Left ventricle myocardium inferior (tissue), 1 donor: ENCODE data around the gene GCHFR. TPM values are rescaled to one million over a fixed set of nuclear protein-coding genes. Genes with fewer than 3 reads are reported as not detected.

Experiments used
- DNase-seq: peaks from one replicate; pipeline ENCODE4 v3.0.0-alpha.2; 2020
- H3K27ac ChIP-seq: fragments of 200-600 bp; replicated peaks from 2 replicates; pipeline ENCODE4 v1.8.0; 2021
- H3K27me3 ChIP-seq: fragments of 200-600 bp; 2 replicates; pipeline ENCODE4 v1.8.0; 2021; ENCODE audit warnings: low read depth
- H3K36me3 ChIP-seq: fragments of 200-600 bp; 2 replicates; pipeline ENCODE4 v1.8.0; 2021
- H3K4me1 ChIP-seq: fragments of 200-600 bp; 2 replicates; pipeline ENCODE4 v1.8.0; 2021
- H3K4me3 ChIP-seq: fragments of 200-600 bp; 2 replicates; pipeline ENCODE4 v1.8.0; 2021; ENCODE audit warnings: mild to moderate bottlenecking, moderate library complexity
- H3K9me3 ChIP-seq: fragments of 200-600 bp; replicated peaks from 2 replicates; pipeline ENCODE4 v1.8.0; 2021
- intact Hi-C: fragments of 100-400 bp; cut with micrococcal nuclease; formaldehyde crosslinking; loops from one replicate; pipeline ENCODE4 v1.11.0; 2022
- total RNA-seq: library from RNA; stranded (reverse); fragmentation: NEBNext Ultra II Directional; extraction: Animal tissue kit (Norgen Biotek cat#: 25700); gene quantifications from one replicate; pipeline ENCODE4 v1.2.1, GENCODE V29; 2021
- TF ChIP-seq, protein P1 (sequence below): fragments of 200-600 bp; IDR thresholded peaks from 2 replicates; pipeline ENCODE4 v1.8.0; 2021; ENCODE audit warnings: antibody characterized with exemption, mild to moderate bottlenecking, borderline replicate concordance
- donor health status: DM: no; HTN: yes; CAD: no; lungs with severe emphysema.

The GCHFR gene
- total RNA-seq, 1 donor from 2014 or later, result 7.1 TPM

DNA sequence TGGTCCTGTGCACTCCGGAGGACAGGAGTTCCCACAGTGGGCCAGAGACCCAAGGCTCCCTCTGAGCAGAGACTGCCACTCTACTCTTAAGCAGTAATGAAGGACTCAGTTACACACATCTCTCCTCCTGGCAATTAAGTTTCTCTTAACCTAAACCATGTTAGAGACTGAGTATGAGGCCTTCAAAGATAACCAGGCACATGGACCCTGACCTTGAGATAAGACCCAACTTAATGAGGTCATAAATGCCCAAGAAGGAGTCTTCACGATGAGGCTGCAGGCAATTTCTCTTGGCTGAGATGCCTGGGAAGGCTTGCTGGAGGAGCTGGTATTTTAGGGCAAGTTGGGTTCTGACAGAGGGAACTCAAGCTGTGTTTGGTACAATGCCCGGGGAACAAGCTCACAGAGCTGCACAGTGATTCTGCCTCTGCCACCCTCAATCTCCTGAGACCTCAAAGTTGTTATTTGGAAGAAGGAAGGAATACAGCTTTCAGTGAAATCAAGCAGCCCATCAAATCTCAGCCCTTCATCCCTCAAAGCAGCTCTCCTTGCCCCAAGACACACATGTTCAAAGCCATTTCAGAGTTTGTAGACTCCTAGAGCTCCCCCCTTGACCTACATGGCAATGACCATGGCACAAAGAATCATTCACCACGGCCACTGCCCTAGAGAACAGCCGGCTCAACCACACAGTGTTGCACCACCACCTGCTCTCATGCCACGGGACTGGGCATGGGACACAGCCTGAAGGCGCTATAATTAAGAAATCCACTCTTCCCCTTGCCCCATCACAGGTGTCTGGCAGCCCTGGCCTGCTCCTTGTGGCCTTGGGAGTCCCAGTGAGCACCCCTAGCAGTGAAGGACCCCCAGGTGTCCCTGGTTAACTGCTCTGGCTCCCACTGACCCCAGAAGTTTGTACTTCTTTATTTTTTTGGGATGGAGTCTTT is 15.9 kb upstream of the GCHFR start:
- Histone ChIP-seq H3K4me1 (peaks cover 12% of the 10 kb centered on the region), H3K9me3 (no peaks in the 10 kb centered on the region), H3K36me3 (peaks cover 70% of the 10 kb centered on the region), H3K4me3 (no peak overlapping the region), H3K27me3 (no peaks in the 10 kb centered on the region), H3K27ac (no peak overlapping the region)
- TF ChIP-seq, protein P1, sequence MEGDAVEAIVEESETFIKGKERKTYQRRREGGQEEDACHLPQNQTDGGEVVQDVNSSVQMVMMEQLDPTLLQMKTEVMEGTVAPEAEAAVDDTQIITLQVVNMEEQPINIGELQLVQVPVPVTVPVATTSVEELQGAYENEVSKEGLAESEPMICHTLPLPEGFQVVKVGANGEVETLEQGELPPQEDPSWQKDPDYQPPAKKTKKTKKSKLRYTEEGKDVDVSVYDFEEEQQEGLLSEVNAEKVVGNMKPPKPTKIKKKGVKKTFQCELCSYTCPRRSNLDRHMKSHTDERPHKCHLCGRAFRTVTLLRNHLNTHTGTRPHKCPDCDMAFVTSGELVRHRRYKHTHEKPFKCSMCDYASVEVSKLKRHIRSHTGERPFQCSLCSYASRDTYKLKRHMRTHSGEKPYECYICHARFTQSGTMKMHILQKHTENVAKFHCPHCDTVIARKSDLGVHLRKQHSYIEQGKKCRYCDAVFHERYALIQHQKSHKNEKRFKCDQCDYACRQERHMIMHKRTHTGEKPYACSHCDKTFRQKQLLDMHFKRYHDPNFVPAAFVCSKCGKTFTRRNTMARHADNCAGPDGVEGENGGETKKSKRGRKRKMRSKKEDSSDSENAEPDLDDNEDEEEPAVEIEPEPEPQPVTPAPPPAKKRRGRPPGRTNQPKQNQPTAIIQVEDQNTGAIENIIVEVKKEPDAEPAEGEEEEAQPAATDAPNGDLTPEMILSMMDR, result no peak
- DNase-seq, result no peak
- intact Hi-C loops, result no loop called here

DNA sequence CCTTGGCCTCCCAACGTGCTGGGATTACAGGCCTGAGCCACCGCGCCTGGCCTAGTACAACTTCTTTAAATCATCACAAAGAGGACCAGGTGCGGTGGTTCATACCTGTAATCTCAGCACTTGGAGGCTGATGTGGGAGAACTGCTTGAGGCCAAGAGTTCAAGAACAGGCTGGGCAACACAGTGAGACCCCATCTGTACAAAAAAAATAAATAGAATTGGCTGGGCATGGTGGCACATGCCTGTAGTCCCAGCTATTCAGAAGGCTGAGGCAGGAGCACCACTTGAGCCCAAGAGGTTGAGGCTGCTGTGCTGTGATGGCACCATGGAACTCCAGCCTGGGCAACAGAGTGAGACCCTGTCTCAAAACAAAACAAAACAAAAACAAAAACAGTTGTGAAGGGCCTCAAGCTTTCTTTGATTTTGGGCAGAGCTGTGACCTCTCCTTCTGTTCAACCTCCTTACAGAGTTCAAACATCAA is 14.7 kb upstream of the GCHFR start:
- peaks cover 58% of the 10 kb centered on the region for H3K36me3 ChIP-seq
- TF ChIP-seq, protein P1, result no peak

DNA sequence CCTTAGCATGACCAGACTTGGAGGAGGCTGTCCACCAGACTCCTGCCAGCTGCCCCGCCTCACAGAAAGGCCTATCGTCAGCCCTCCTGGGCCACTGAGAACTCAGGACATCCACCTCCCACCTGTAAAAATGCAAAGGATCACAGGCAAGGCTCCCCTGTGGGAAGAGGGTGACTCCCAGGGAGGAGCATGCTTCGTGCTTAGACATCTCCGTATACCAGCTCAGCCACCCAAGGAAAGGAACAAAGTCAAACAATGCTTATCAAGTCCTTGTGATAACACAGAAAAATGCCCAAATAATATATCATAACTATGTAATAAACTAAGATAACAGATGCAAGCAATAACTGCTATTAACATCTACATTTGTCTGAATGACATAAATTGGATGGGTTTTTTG is 13.0 kb upstream of the GCHFR start:
- H3K27me3 ChIP-seq, result no peaks in the 10 kb centered on the region
- H3K36me3 ChIP-seq, result peaks cover 43% of the 10 kb centered on the region
- H3K4me1 ChIP-seq, result peaks cover 26% of the 10 kb centered on the region
- no peaks in the 10 kb centered on the region for H3K9me3 ChIP-seq
- TF ChIP-seq, protein P1, result no peak
- intact Hi-C loops, result no loop called here
- DNase-seq, result no peak
- H3K27ac ChIP-seq, result no peak overlapping the region
- no peak overlapping the region for H3K4me3 ChIP-seq

More for the DNA sequence above, 14.7 kb upstream of the GCHFR start:
- H3K4me3 ChIP-seq, result no peak overlapping the region
- no peak overlapping the region for H3K27ac ChIP-seq
- DNase-seq, result no peak
- no peaks in the 10 kb centered on the region for H3K27me3 ChIP-seq
- no peaks in the 10 kb centered on the region for H3K9me3 ChIP-seq
- H3K4me1 ChIP-seq, result peaks cover 12% of the 10 kb centered on the region
- intact Hi-C loops, result no loop called here

DNA sequence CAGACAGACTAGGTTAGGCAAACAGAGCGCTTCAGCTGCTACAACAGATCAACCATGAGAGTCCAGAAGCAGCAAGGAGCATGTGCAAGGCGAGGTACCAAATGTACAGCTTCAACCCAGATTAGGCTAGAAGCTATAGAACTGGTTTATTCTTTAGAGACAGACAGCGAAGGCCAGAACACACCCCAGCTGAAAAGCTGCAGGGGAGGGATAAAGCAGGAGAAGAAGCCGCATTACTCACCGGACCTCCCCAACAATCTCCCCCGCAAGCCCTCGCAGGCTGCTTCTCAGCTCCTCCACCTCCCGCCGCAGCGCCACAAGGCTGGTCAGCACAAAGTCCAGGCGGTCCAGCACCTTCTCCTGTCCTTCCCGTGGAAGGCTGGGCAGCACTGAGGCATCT is 12.1 kb upstream of the GCHFR start:
- Histone ChIP-seq H3K9me3 (no peaks in the 10 kb centered on the region), H3K4me3 (no peak overlapping the region), H3K36me3 (peaks cover 41% of the 10 kb centered on the region), H3K4me1 (peaks cover 26% of the 10 kb centered on the region), H3K27ac (no peak overlapping the region), H3K27me3 (no peaks in the 10 kb centered on the region)
- DNase-seq, result no peak
- TF ChIP-seq, protein P1, result no peak
- intact Hi-C loops, result no loop called here

DNA sequence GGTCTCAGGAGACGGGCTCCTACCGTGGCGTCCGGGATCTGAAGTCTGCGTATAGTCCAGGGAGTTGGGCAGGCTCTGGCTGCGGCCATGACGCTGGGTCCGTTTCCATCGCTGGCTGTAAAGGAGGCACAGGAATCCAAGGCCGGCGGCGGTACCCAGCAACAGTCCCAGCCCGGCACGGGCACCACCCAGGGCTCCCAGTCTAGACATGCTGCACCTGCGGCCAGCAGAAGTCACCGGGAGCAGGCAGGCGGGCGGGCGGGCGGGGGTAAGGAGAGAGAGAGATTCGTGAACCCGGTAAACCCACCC is 9.3 kb upstream of the GCHFR start:
- no peak for DNase-seq
- no peaks in the 10 kb centered on the region for H3K9me3 ChIP-seq
- peaks cover 26% of the 10 kb centered on the region for H3K4me1 ChIP-seq
- peak overlapping the region; percentile 81 for H3K27ac ChIP-seq
- TF ChIP-seq, protein P1, result no peak
- peaks cover 28% of the 10 kb centered on the region for H3K36me3 ChIP-seq
- intact Hi-C loops, result no loop called here
- peak overlapping the region; percentile 92 for H3K4me3 ChIP-seq
- H3K27me3 ChIP-seq, result no peaks in the 10 kb centered on the region
